Suprapubic skin (tissue), 4 donors: ENCODE data around the gene CUL9. TPM values are rescaled to one million over a fixed set of nuclear protein-coding genes. Genes with fewer than 3 reads are reported as not detected.

ENCODE experiments used
- DNase-seq, 2 donors: peaks; one replicate each; pipeline ENCODE4 v3.0.0-alpha.2; 2019; ENCODE audit warnings: low spot score in 2 of 2
- H3K27ac ChIP-seq: fragments of 200-600 bp; sonication (generic); one replicate; pipeline ENCODE4 v1.5.1; 2019
- H3K27me3 ChIP-seq: fragments of 200-600 bp; sonication (generic); one replicate; pipeline ENCODE4 v1.5.1; 2019
- H3K36me3 ChIP-seq: fragments of 200-600 bp; sonication (generic); one replicate; pipeline ENCODE4 v1.5.1; 2019
- H3K4me1 ChIP-seq: fragments of 200-600 bp; sonication (generic); one replicate; pipeline ENCODE4 v1.5.1; 2019
- H3K4me3 ChIP-seq: fragments of 200-600 bp; sonication (generic); one replicate; pipeline ENCODE4 v1.5.1; 2019; ENCODE audit warnings: mild to moderate bottlenecking
- H3K9me3 ChIP-seq: fragments of 200-600 bp; sonication (generic); one replicate; pipeline ENCODE4 v1.5.1; 2019
- CTCF ChIP-seq, 2 donors: fragments of 200-600 bp in 1 of 2; fragments of 450-650 bp in 1 of 2; sonication (generic) in 1 of 2; IDR thresholded peaks; one replicate each; pipeline ENCODE4 v1.5.1; 2016 to 2019; ENCODE audit warnings: antibody characterized with exemption in 2 of 2, mild to moderate bottlenecking in 1 of 2, moderate library complexity in 1 of 2
- EP300 ChIP-seq: sonication (generic); formaldehyde crosslinking; IDR thresholded peaks from one replicate; pipeline ENCODE4 v1.6.1; 2017; ENCODE audit warnings: antibody characterized with exemption
- POLR2A ChIP-seq, 2 donors: fragments of 450-650 bp; IDR thresholded peaks; one replicate each; pipeline ENCODE4 v1.6.1; 2017; ENCODE audit warnings: antibody characterized with exemption in 2 of 2, mild to moderate bottlenecking in 2 of 2, moderate library complexity in 2 of 2
- POLR2AphosphoS5 ChIP-seq, 3 donors: sonication (generic); formaldehyde crosslinking; IDR thresholded peaks; one replicate each; pipeline ENCODE4 v1.6.1; 2017; ENCODE audit warnings: antibody characterized with exemption in 3 of 3
- WGBS: methylation state at CpG from one replicate; pipeline ENCODE4 v1.1.5; 2018; 5-methylcytosine and 5-hydroxymethylcytosine counted together
- total RNA-seq, 4 donors: library from RNA; depleted of rRNA; stranded (reverse); fragments of >200 nt; gene quantifications; one replicate each; pipeline ENCODE4 v1.1.0, GENCODE V29; 2016

The CUL9 gene
- total RNA-seq, 4 donors from 2014 or later = 51.8 to 130 (median 92.4) TPM

- Histone ChIP-seq H3K4me1 (peaks cover 7% of the 10 kb centered on the region), H3K4me3 (no peak overlapping the region), H3K27ac (no peak overlapping the region), H3K27me3 (peaks cover 58% of the 10 kb centered on the region), H3K36me3 (no peaks in the 10 kb centered on the region), H3K9me3 (no peaks in the 10 kb centered on the region)
- TF ChIP-seq CTCF (IDR thresholded peaks at IDR 0.05) = no peak
- no peak for TF ChIP-seq EP300
- no peak for TF ChIP-seq POLR2A (IDR thresholded peaks at IDR 0.05)
- TF ChIP-seq POLR2AphosphoS5 (IDR thresholded peaks at IDR 0.05) = no peak
- 66% methylated on average over 11 of the region's 11 CpGs for WGBS
- no peak for DNase-seq
Measured at GRCh38 chr6:43255408-43256054, 73.5 kb downstream of the CUL9 start.

GRCh38 chr6:43256670-43257366 is 74.8 kb downstream of the CUL9 start:
- DNase-seq = no peak
- Histone ChIP-seq H3K27me3 (peaks cover 47% of the 10 kb centered on the region), H3K4me1 (no peaks in the 10 kb centered on the region), H3K4me3 (no peak overlapping the region), H3K27ac (no peak overlapping the region), H3K9me3 (no peaks in the 10 kb centered on the region), H3K36me3 (no peaks in the 10 kb centered on the region)
- TF ChIP-seq POLR2AphosphoS5 (IDR thresholded peaks at IDR 0.05) (no peak), EP300 (no peak), CTCF (IDR thresholded peaks at IDR 0.05) (no peak), POLR2A (IDR thresholded peaks at IDR 0.05) (no peak)
- 74% methylated on average over 7 of the region's 9 CpGs for WGBS

GRCh38 chr6:43257367-43258145 is 75.6 kb downstream of the CUL9 start:
- 71% methylated on average over 12 of the region's 12 CpGs for WGBS

GRCh38 chr6:43258180-43258579 is 76.2 kb downstream of the CUL9 start:
- no peaks in the 10 kb centered on the region for H3K4me1 ChIP-seq
- no peaks in the 10 kb centered on the region for H3K9me3 ChIP-seq
- TF ChIP-seq POLR2A (IDR thresholded peaks at IDR 0.05) (no peak), POLR2AphosphoS5 (IDR thresholded peaks at IDR 0.05) (no peak), CTCF (IDR thresholded peaks at IDR 0.05) (no peak), EP300 (no peak)
- H3K27ac ChIP-seq = no peak overlapping the region
- no peak overlapping the region for H3K4me3 ChIP-seq
- 67% methylated on average over 4 of the region's 4 CpGs for WGBS
- H3K27me3 ChIP-seq = peaks cover 34% of the 10 kb centered on the region
- no peak for DNase-seq
- H3K36me3 ChIP-seq = no peaks in the 10 kb centered on the region

More at GRCh38 chr6:43257367-43258145, 75.6 kb downstream of the CUL9 start:
- Histone ChIP-seq H3K4me3 (no peak overlapping the region), H3K36me3 (no peaks in the 10 kb centered on the region), H3K9me3 (no peaks in the 10 kb centered on the region), H3K27ac (no peak overlapping the region), H3K4me1 (no peaks in the 10 kb centered on the region), H3K27me3 (peaks cover 39% of the 10 kb centered on the region)
- TF ChIP-seq POLR2A (IDR thresholded peaks at IDR 0.05) = no peak
- TF ChIP-seq EP300 = no peak
- no peak for TF ChIP-seq CTCF (IDR thresholded peaks at IDR 0.05)
- TF ChIP-seq POLR2AphosphoS5 (IDR thresholded peaks at IDR 0.05) = no peak
- no peak for DNase-seq
